WTC11 (cell line): ENCODE results near the gene OXSM. TPM values are rescaled to one million over a fixed set of nuclear protein-coding genes. Genes with fewer than 3 reads are reported as not detected.

Experiments
- ATAC-seq: fragments of 200-7000 bp; cut with Tn5 transposase; 2 replicates; pipeline ENCODE4 v1.10.0; 2021; ENCODE audit warnings: mild to moderate bottlenecking, moderate library complexity
- CTCF ChIA-PET: fragments of 300-600 bp; sonication (Branson Sonifier 250); formaldehyde crosslinking; loops from one replicate; lab custom pipeline; 2021; ENCODE audit warnings: antibody characterized with exemption; lab: Charles Lee
- POLR2A ChIA-PET: fragments of 350-600 bp; sonication (Branson Sonifier 250); formaldehyde crosslinking; loops from one replicate; lab custom pipeline; 2021; ENCODE audit warnings: antibody characterized with exemption; lab: Charles Lee
- DNase-seq: peaks from one replicate; pipeline ENCODE4 v3.0.0; 2021; ENCODE audit warnings: low spot score
- H3K27ac Mint-ChIP-seq: 2 replicates; pipeline ENCODE4 v1.8.0; 2021; ENCODE audit warnings: mixed read lengths
- H3K27me3 Mint-ChIP-seq: 2 replicates; pipeline ENCODE4 v1.8.0; 2021; ENCODE audit warnings: low read depth, mild to moderate bottlenecking, moderate library complexity, mixed read lengths
- H3K36me3 Mint-ChIP-seq: 2 replicates; pipeline ENCODE4 v1.8.0; 2021; ENCODE audit warnings: mixed read lengths
- H3K4me1 Mint-ChIP-seq: 2 replicates; pipeline ENCODE4 v1.8.0; 2022; ENCODE audit warnings: mixed read lengths
- H3K4me3 Mint-ChIP-seq: 2 replicates; pipeline ENCODE4 v1.8.0; 2021; ENCODE audit warnings: mild to moderate bottlenecking, moderate library complexity, mixed read lengths
- H3K9me3 Mint-ChIP-seq: 2 replicates; pipeline ENCODE4 v1.8.0; 2021; ENCODE audit warnings: mixed read lengths
- ATF1 ChIP-seq: sonication (generic); formaldehyde crosslinking; IDR thresholded peaks from 2 replicates; pipeline ENCODE4 v1.8.1; 2023; ENCODE audit warnings: mild to moderate bottlenecking, moderate library complexity, missing genetic modification reagents
- CBFB ChIP-seq: sonication (generic); formaldehyde crosslinking; IDR thresholded peaks from 2 replicates; pipeline ENCODE4 v1.8.1; 2022; ENCODE audit warnings: mild to moderate bottlenecking, low read depth, missing genetic modification reagents
- ESRRA ChIP-seq: sonication (generic); formaldehyde crosslinking; IDR thresholded peaks from 2 replicates; pipeline ENCODE4 v1.8.1; 2022; ENCODE audit warnings: mild to moderate bottlenecking, missing genetic modification reagents, borderline replicate concordance
- ETV6 ChIP-seq: sonication (generic); formaldehyde crosslinking; IDR thresholded peaks from 2 replicates; pipeline ENCODE4 v1.8.1; 2022; ENCODE audit warnings: mild to moderate bottlenecking, missing genetic modification reagents
- FOXK1 ChIP-seq: sonication (generic); formaldehyde crosslinking; IDR thresholded peaks from 2 replicates; pipeline ENCODE4 v1.8.0; 2022; ENCODE audit warnings: mild to moderate bottlenecking, moderate library complexity, missing genetic modification reagents
- FOXP1 ChIP-seq: sonication (generic); formaldehyde crosslinking; IDR thresholded peaks from 2 replicates; pipeline ENCODE4 v1.8.0; 2022; ENCODE audit warnings: missing genetic modification reagents, mild to moderate bottlenecking, moderate library complexity, borderline replicate concordance
- GRHL2 ChIP-seq: fragments of 250-450 bp; sonication (Bioruptor Pico); IDR thresholded peaks from 2 replicates; pipeline ENCODE4 v1.8.0; 2022; ENCODE audit warnings: mild to moderate bottlenecking, moderate library complexity; ENCODE audit not compliant: insufficient replicate concordance, severe bottlenecking
- MXD4 ChIP-seq: fragments of 250-450 bp; sonication (Bioruptor Pico); IDR thresholded peaks from 2 replicates; pipeline ENCODE4 v1.8.0; 2021; ENCODE audit warnings: mild to moderate bottlenecking, moderate library complexity, borderline replicate concordance
- NFE2L1 ChIP-seq: sonication (generic); formaldehyde crosslinking; IDR thresholded peaks from 2 replicates; pipeline ENCODE4 v1.8.1; 2023; ENCODE audit warnings: missing genetic modification reagents
- NR2C2 ChIP-seq: sonication (generic); formaldehyde crosslinking; IDR thresholded peaks from 2 replicates; pipeline ENCODE4 v1.8.0; 2022; ENCODE audit warnings: mild to moderate bottlenecking, missing genetic modification reagents
- OVOL2 ChIP-seq: fragments of 250-450 bp; sonication (Bioruptor Pico); IDR thresholded peaks from 2 replicates; pipeline ENCODE4 v1.9.0; 2021; ENCODE audit warnings: mild to moderate bottlenecking, borderline replicate concordance
- PRRX2 ChIP-seq: fragments of 250-450 bp; sonication (Bioruptor Pico); IDR thresholded peaks from 2 replicates; pipeline ENCODE4 v1.8.0; 2021; ENCODE audit warnings: mild to moderate bottlenecking
- RELA ChIP-seq: sonication (generic); formaldehyde crosslinking; IDR thresholded peaks from 2 replicates; pipeline ENCODE4 v1.8.1; 2022; ENCODE audit warnings: missing genetic modification reagents, mild to moderate bottlenecking, borderline replicate concordance
- SMAD3 ChIP-seq: sonication (generic); formaldehyde crosslinking; IDR thresholded peaks from 2 replicates; pipeline ENCODE4 v1.8.0; 2022; ENCODE audit warnings: missing genetic modification reagents, mild to moderate bottlenecking, borderline replicate concordance
- SP1 ChIP-seq: sonication (generic); formaldehyde crosslinking; conservative IDR thresholded peaks from 2 replicates; pipeline ENCODE4 v1.8.1; 2022; ENCODE audit warnings: missing genetic modification reagents
- TEAD4 ChIP-seq: sonication (generic); formaldehyde crosslinking; IDR thresholded peaks from 2 replicates; pipeline ENCODE4 v1.8.0; 2022; ENCODE audit warnings: mild to moderate bottlenecking, missing genetic modification reagents
- TP53 ChIP-seq: sonication (generic); formaldehyde crosslinking; IDR thresholded peaks from 2 replicates; pipeline ENCODE4 v1.8.1; 2023; ENCODE audit warnings: mild to moderate bottlenecking, missing genetic modification reagents
- ZNF263 ChIP-seq: sonication (generic); formaldehyde crosslinking; IDR thresholded peaks from 2 replicates; pipeline ENCODE4 v1.8.1; 2022; ENCODE audit warnings: low read depth, mild to moderate bottlenecking, moderate library complexity, missing genetic modification reagents
- ZNF317 ChIP-seq: sonication (generic); formaldehyde crosslinking; IDR thresholded peaks from 2 replicates; pipeline ENCODE4 v1.8.1; 2023; ENCODE audit warnings: low read depth, mild to moderate bottlenecking, moderate library complexity, missing genetic modification reagents, borderline replicate concordance
- total RNA-seq: library from RNA; stranded (reverse); gene quantifications from 3 replicates; pipeline ENCODE4 v1.2.3, GENCODE V29; 2021
- TF ChIP-seq, protein P1 (sequence below): sonication (generic); formaldehyde crosslinking; conservative IDR thresholded peaks from 2 replicates; pipeline ENCODE4 v1.8.1; 2022; ENCODE audit warnings: mild to moderate bottlenecking, missing genetic modification reagents
- TF ChIP-seq, protein P2 (sequence below): sonication (generic); formaldehyde crosslinking; IDR thresholded peaks from 2 replicates; pipeline ENCODE4 v1.8.1; 2022; ENCODE audit warnings: mild to moderate bottlenecking, missing genetic modification reagents, moderate library complexity, borderline replicate concordance
- TF ChIP-seq, protein P3 (sequence below): sonication (generic); formaldehyde crosslinking; IDR thresholded peaks from 2 replicates; pipeline ENCODE4 v1.8.0; 2022; ENCODE audit warnings: mild to moderate bottlenecking, missing genetic modification reagents
- TF ChIP-seq, protein P4 (sequence below): fragments of 200-600 bp; IDR thresholded peaks from 2 replicates; pipeline ENCODE4 v1.8.0; 2022; ENCODE audit warnings: antibody characterized with exemption
- TF ChIP-seq, protein P5 (sequence below): fragments of 250-450 bp; sonication (Bioruptor Pico); IDR thresholded peaks from 2 replicates; pipeline ENCODE4 v1.9.0; 2021; ENCODE audit warnings: mild to moderate bottlenecking, borderline replicate concordance
- TF ChIP-seq, protein P6 (sequence below): sonication (generic); formaldehyde crosslinking; IDR thresholded peaks from 2 replicates; pipeline ENCODE4 v1.8.1; 2023; ENCODE audit warnings: mild to moderate bottlenecking, missing genetic modification reagents, moderate library complexity
- TF ChIP-seq, protein P7 (sequence below): sonication (generic); formaldehyde crosslinking; conservative IDR thresholded peaks from 2 replicates; pipeline ENCODE4 v1.8.1; 2023; ENCODE audit warnings: mild to moderate bottlenecking, low read depth, missing genetic modification reagents, moderate library complexity

The OXSM gene
- total RNA-seq, 1 experiment from 2014 or later, result 2.7 TPM

DNA sequence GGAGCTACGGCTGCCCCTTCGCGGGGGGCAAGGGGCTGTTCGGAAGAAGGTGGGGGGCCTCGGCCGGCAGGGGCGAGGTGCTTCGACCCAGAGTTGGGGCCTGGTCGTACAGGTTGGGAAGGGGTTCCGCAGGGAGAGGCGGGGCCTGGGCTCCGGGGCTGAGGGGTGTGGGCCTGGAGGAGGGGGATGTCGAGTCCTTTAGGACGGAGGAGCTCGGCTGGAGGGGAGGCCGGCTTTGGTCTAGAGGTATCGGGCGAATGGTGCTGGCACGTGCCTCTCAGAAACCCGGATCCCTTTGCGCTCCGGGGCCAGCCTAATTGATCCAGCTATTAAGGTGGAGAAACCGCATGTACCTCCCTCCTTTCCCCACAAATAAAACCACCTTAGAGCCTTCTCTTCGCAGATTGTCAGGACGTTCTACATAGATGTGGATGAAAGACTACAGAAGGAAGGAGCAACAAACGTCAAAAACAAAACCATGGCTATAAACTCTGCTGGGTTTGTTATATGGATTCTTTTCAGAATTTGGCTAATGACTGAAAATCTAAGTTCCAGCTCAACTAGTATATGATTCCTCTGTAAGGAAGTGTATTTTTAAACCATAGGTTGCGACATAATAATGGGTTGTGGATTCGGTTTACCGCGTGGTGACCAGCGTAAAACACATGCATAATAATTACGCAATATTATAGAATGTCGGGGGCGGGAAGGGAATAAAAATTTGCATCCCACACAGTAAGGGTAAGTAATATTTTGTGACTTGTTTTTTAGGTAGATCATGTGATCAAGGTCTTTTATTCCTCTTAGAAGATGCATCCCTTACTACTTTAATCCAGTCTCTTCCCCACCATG lies 6.0 kb upstream of the OXSM start:
- H3K27ac Mint-ChIP-seq, result no peak overlapping the region
- no peaks in the 10 kb centered on the region for H3K36me3 Mint-ChIP-seq
- H3K4me1 Mint-ChIP-seq, result peaks cover 50% of the 10 kb centered on the region
- H3K27me3 Mint-ChIP-seq, result peaks cover 7% of the 10 kb centered on the region
- CTCF ChIA-PET, result interaction anchor here (0.7 to 1.9 kb wide), 5 partner anchors 73 to 334 kb away, joined by 3 to 9 read pairs (median 6); no protein-coding TSS in a partner anchor
- TF ChIP-seq OVOL2 (no peak), ETV6 (peak; percentile 75), SP1 (CRISPR knock-in tag) (no peak), PRRX2 (CRISPR knock-in tag) (no peak), ZNF317 (CRISPR knock-in tag) (no peak), TEAD4 (CRISPR knock-in tag) (no peak), NR2C2 (CRISPR knock-in tag) (no peak), ZNF263 (peak; percentile 69; the same call in 1 of the 2 replicates), RELA (CRISPR knock-in tag) (no peak), ESRRA (CRISPR knock-in tag) (no peak), NFE2L1 (no peak), FOXK1 (CRISPR knock-in tag) (peak; percentile 52; the same call in 1 of the 2 replicates), CBFB (CRISPR knock-in tag) (no peak), SMAD3 (0 out of 2 replicates have a peak, but pooled peaks have one; percentile 11), GRHL2 (no peak), TP53 (no peak), ATF1 (CRISPR knock-in tag) (no peak), FOXP1 (CRISPR knock-in tag) (no peak), MXD4 (CRISPR knock-in tag) (no peak)
- TF ChIP-seq, protein P1, sequence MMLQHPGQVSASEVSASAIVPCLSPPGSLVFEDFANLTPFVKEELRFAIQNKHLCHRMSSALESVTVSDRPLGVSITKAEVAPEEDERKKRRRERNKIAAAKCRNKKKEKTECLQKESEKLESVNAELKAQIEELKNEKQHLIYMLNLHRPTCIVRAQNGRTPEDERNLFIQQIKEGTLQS (CRISPR knock-in tag), result no peak
- TF ChIP-seq, protein P2, sequence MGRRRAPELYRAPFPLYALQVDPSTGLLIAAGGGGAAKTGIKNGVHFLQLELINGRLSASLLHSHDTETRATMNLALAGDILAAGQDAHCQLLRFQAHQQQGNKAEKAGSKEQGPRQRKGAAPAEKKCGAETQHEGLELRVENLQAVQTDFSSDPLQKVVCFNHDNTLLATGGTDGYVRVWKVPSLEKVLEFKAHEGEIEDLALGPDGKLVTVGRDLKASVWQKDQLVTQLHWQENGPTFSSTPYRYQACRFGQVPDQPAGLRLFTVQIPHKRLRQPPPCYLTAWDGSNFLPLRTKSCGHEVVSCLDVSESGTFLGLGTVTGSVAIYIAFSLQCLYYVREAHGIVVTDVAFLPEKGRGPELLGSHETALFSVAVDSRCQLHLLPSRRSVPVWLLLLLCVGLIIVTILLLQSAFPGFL (CRISPR knock-in tag), result no peak
- TF ChIP-seq, protein P3, sequence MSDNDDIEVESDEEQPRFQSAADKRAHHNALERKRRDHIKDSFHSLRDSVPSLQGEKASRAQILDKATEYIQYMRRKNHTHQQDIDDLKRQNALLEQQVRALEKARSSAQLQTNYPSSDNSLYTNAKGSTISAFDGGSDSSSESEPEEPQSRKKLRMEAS (CRISPR knock-in tag), result peak; percentile 86
- TF ChIP-seq, protein P4, sequence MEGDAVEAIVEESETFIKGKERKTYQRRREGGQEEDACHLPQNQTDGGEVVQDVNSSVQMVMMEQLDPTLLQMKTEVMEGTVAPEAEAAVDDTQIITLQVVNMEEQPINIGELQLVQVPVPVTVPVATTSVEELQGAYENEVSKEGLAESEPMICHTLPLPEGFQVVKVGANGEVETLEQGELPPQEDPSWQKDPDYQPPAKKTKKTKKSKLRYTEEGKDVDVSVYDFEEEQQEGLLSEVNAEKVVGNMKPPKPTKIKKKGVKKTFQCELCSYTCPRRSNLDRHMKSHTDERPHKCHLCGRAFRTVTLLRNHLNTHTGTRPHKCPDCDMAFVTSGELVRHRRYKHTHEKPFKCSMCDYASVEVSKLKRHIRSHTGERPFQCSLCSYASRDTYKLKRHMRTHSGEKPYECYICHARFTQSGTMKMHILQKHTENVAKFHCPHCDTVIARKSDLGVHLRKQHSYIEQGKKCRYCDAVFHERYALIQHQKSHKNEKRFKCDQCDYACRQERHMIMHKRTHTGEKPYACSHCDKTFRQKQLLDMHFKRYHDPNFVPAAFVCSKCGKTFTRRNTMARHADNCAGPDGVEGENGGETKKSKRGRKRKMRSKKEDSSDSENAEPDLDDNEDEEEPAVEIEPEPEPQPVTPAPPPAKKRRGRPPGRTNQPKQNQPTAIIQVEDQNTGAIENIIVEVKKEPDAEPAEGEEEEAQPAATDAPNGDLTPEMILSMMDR, result no peak
- TF ChIP-seq, protein P5, sequence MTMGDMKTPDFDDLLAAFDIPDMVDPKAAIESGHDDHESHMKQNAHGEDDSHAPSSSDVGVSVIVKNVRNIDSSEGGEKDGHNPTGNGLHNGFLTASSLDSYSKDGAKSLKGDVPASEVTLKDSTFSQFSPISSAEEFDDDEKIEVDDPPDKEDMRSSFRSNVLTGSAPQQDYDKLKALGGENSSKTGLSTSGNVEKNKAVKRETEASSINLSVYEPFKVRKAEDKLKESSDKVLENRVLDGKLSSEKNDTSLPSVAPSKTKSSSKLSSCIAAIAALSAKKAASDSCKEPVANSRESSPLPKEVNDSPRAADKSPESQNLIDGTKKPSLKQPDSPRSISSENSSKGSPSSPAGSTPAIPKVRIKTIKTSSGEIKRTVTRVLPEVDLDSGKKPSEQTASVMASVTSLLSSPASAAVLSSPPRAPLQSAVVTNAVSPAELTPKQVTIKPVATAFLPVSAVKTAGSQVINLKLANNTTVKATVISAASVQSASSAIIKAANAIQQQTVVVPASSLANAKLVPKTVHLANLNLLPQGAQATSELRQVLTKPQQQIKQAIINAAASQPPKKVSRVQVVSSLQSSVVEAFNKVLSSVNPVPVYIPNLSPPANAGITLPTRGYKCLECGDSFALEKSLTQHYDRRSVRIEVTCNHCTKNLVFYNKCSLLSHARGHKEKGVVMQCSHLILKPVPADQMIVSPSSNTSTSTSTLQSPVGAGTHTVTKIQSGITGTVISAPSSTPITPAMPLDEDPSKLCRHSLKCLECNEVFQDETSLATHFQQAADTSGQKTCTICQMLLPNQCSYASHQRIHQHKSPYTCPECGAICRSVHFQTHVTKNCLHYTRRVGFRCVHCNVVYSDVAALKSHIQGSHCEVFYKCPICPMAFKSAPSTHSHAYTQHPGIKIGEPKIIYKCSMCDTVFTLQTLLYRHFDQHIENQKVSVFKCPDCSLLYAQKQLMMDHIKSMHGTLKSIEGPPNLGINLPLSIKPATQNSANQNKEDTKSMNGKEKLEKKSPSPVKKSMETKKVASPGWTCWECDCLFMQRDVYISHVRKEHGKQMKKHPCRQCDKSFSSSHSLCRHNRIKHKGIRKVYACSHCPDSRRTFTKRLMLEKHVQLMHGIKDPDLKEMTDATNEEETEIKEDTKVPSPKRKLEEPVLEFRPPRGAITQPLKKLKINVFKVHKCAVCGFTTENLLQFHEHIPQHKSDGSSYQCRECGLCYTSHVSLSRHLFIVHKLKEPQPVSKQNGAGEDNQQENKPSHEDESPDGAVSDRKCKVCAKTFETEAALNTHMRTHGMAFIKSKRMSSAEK (CRISPR knock-in tag), result peak; percentile 14; the same call in 1 of the 2 replicates
- TF ChIP-seq, protein P6, sequence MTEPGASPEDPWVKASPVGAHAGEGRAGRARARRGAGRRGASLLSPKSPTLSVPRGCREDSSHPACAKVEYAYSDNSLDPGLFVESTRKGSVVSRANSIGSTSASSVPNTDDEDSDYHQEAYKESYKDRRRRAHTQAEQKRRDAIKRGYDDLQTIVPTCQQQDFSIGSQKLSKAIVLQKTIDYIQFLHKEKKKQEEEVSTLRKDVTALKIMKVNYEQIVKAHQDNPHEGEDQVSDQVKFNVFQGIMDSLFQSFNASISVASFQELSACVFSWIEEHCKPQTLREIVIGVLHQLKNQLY (CRISPR knock-in tag), result no peak
- TF ChIP-seq, protein P7, sequence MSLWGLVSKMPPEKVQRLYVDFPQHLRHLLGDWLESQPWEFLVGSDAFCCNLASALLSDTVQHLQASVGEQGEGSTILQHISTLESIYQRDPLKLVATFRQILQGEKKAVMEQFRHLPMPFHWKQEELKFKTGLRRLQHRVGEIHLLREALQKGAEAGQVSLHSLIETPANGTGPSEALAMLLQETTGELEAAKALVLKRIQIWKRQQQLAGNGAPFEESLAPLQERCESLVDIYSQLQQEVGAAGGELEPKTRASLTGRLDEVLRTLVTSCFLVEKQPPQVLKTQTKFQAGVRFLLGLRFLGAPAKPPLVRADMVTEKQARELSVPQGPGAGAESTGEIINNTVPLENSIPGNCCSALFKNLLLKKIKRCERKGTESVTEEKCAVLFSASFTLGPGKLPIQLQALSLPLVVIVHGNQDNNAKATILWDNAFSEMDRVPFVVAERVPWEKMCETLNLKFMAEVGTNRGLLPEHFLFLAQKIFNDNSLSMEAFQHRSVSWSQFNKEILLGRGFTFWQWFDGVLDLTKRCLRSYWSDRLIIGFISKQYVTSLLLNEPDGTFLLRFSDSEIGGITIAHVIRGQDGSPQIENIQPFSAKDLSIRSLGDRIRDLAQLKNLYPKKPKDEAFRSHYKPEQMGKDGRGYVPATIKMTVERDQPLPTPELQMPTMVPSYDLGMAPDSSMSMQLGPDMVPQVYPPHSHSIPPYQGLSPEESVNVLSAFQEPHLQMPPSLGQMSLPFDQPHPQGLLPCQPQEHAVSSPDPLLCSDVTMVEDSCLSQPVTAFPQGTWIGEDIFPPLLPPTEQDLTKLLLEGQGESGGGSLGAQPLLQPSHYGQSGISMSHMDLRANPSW (CRISPR knock-in tag), result no peak
- peak; percentile 91 for ATAC-seq
- POLR2A ChIA-PET, result interaction anchor here (0.7 to 2.0 kb wide), 10 partner anchors 10 to 135 kb away, joined by 3 to 8 read pairs (median 4); no protein-coding TSS in a partner anchor
- DNase-seq, result peak; percentile 77
- H3K9me3 Mint-ChIP-seq, result no peaks in the 10 kb centered on the region
- H3K4me3 Mint-ChIP-seq, result peak overlapping the region; percentile 63
